SHP77 treated with DMSO at 0.1 percent for 48 hours (cell line): ENCODE data around the gene PHYKPL.
"Not testable (repeated sequence)": the region's sequence is repeated elsewhere in the genome, so short reads cannot be mapped to it uniquely, and the experiment has no call there.

Experiments used
- DNase-seq: peaks from one replicate; lab custom pipeline; 2025; lab: John Stamatoyannopoulos, UW

Gene PHYKPL

DNA sequence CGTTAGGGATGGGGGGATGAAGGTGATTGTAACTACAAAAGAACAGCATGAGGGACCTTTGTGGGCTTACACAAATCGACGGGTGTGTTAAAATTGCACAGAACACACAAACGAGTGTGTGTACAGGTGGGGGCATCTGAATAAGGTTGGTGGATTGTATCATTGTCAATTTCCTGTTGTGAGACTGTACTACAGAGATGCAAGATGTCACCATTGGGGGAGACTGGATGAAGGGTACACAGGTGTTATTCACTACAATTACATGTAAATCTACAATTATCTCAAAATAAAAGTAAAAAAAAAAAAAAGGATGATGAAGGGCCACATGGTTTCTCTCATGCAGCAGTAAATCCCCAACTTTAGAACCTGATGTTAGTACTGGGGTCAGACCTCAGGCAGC is 31.4 kb upstream of the PHYKPL start:
- no peak for DNase-seq

DNA sequence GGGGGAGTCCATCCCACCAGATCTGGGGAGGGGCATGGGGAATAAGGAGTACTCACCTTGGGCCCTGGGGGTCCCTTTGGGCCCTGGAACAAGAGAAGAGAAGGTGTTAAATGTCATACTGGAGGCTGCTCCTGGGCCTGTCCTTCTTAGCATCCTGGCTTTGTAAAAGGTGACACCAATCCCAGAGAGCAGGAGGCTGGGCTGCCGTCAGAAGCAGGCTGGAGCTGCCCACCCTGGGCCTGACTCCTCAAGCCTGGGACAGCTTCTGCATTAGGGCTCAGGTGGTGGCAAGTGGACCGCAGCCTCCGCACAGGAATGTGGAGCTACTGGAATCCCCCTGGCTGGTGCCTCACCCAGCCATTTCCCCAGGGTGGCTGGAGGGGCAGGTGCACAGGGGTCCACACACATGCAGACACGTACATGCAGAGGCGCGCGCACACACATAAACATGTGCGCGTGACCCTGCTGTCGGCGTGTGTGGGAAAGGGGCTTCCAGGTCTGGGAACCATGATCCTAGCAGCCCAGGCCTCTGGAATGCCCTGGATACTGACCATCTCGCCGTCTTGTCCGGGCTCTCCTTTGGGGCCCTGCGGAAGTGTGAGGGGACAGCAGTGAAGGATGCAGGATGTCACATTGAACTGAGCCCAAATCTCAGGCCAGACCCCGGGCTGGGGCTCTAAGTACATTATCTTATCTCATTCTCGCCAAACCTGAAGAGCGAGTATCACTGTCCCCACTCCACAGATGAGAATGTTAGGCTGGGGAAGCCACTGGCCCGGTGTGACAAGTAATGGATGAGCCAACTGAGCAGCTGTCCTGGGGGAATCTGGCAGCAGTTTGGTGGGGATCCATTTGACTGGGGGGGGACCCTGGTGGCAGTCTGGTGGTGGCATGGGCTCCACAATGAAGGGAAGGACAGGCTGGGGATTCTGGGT is 29.3 kb upstream of the PHYKPL start:
- no peak for DNase-seq

DNA sequence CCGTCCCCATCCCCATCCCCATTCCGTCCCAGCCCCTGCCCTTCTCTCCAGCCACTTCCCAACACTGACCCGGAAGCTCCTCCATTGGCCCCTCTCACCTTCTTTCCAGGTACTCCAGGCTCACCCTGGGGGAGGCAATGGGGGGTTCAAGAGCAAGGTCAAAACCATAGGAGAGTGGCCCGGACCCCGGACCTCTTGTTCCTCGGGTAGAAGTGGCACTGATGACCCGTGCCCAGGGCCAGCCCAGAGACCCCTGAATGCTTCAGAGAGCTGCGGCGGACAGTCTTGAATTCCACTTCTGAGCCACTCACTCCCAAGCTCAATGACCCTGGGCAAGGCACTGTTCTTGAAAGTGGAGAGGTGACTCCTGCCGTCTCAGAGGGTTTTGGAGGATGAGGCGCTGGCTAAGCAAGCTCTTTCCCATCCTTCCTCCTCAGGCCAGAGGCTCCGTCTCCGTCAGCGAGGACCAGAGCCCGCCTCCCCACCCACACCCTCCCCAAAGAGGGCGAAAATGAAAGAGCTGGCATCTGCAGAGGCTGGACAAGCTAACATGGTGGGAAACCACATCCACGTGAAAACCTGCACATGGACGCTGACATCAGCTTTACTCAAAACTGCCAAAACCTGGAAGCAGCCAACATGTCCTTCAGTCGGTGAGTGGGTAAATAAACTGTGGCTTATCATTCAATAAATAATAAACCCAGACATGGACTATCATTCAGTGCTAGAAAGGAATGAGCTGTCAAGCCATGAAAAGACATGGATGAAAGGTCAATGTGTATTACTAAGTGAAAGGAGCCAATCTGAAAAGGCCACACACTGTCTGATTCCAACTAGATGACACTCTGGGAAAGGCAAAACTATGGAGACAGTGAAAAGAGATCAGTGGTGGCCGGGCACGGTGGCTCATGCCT is 27.3 kb upstream of the PHYKPL start:
- no peak for DNase-seq

DNA sequence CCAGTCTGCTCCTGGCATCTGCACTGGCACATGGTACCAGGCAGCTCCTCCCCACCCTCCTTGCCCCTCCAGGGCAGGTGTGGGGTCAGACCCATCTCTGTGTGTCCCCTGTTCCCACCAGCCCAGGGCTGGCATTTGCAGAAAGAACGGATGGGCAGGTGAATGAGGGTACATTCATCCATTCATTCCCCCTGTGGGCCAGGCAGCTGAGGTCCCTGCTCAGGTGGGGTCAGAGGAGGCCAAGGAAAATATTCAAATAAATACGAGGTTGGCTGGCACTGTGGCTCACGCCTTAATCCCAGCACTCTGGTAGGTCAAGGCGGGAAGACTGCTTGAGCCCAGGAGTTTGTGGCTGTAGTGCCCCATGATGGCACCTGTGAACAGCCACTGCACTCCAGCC is 25.0 kb upstream of the PHYKPL start:
- DNase-seq = no peak

DNA sequence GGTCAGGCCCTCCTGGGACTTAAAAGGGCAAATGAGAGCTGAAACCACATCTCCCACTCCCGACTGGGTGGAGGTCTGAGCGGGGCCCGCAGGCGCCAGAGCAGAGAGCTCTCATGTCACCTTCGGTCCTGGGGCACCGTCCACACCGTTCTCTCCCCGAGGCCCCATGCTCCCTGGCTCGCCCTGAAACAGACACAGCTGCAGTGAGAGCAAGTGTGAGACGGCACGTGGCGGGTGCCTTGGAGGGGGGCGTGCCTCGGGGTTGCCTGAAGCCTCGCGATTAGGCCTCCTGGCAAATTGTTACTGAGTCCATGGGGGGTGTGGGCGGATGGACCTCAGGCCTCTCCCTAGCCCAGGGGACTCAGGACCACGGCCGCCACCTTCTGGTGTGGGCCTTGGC is 24.1 kb upstream of the PHYKPL start:
- no peak for DNase-seq

DNA sequence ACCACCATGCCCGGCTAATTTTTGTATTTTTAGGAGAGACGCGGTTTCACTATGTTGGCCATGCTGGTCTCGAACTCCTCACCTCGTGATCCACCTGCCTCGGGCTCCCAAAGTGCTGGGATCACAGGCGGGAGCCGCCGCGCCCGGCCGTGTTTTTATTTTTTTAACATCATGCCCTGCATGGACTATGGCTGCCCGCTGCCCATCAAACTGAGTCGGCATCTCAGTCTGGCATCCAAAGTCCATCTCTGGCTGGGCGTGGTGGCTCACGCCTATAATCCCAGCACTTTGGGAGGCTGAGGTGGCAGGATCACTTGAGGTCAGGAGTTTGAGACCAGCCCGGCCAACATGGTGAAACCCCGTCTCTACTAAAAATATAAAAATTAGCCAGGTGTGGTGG is 21.0 kb upstream of the PHYKPL start:
- DNase-seq = not testable (repeated sequence)

DNA sequence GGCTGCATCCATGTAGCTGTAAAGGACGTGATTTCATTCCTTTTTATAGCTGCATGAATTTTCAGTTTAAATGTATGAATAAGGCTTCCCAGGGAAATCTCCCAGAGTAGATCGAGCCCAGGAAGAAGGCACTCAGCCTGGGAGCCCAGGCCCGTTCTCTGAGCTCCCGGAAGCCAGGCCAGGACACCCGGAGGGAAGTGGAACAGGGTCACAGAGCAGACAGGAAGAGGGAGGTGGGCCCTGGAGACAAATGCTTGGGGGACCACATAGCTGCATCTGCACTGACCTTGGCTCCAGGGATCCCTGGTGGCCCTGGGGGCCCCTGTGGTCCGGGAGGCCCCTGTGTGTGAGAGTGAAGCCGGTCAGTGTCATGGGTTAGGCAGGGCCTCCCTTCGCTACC is 19.7 kb upstream of the PHYKPL start:
- no peak for DNase-seq

DNA sequence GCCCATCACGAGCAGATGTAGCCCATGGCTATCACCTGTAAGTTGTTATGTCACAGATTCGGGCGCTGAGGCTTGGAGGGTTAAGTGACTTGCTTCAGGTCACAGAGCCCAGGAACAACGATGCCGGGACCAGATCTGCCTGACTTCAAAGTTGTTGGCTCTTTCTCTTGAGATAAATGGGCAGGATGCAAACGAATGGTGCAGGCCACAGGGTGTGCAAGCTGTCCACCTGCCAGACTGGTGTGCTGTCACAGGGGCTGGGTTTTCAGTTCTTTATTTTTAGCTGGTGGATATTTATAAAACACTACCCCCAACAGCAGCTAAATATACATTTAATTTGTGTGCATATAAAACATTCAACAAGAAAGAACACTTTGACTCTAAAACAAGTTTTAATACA is 17.7 kb upstream of the PHYKPL start:
- no peak for DNase-seq

DNA sequence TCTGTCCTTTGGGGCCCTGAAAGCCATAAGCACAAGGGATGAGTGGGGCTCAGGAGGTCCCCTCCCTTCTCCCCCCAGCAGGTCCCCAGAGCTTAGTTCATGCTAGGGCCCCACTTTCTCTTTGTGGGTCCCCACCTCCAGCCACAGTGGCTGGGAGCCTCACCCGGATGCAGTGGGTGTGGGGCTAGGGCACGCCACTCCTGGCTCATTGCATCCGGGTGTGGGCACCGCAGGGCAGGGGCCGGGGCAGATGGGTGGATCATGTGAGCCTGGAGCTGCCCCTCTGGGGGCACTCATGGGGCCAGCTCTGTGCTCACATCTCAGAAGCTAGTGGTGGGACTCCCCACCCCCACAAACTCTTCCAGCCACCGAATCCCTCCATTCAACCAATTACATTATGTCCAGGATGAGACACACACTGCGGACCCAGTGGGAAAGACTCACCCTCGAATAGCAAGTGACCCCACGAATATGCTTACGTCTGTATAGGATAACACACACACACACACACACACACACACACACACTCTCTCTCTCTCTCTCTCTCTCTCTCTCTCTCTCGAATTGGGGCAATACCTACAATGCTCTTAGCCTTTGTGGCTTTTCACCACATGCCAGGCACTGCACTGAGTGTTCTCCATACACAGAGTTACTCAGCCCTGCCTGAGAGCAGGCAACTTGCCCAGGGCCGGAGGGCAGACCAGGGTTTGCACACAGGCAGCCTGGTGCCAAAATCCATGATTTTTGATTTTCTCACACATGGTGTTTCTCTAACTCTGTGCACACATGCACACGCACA is 16.8 kb upstream of the PHYKPL start:
- no peak for DNase-seq

DNA sequence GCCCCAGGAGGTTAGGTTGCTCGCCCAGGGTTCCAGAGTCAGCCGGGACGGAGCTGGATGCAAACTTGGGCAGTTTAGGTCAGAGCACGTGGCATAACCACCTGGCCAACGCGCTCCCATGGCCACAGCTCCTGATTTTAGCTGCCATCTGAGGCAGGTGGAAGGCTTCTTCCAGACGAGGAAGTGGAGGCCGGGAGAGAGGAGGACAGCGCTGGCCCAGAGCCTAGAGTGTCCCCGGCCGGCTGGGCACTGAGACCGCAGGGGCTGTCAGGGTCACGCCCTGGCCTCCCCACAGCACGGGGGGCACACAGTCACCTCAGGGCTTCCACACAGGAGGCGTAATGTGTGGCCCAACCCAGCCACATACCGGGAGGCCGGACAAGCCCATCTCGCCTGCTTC is 16.1 kb upstream of the PHYKPL start:
- no peak for DNase-seq

DNA sequence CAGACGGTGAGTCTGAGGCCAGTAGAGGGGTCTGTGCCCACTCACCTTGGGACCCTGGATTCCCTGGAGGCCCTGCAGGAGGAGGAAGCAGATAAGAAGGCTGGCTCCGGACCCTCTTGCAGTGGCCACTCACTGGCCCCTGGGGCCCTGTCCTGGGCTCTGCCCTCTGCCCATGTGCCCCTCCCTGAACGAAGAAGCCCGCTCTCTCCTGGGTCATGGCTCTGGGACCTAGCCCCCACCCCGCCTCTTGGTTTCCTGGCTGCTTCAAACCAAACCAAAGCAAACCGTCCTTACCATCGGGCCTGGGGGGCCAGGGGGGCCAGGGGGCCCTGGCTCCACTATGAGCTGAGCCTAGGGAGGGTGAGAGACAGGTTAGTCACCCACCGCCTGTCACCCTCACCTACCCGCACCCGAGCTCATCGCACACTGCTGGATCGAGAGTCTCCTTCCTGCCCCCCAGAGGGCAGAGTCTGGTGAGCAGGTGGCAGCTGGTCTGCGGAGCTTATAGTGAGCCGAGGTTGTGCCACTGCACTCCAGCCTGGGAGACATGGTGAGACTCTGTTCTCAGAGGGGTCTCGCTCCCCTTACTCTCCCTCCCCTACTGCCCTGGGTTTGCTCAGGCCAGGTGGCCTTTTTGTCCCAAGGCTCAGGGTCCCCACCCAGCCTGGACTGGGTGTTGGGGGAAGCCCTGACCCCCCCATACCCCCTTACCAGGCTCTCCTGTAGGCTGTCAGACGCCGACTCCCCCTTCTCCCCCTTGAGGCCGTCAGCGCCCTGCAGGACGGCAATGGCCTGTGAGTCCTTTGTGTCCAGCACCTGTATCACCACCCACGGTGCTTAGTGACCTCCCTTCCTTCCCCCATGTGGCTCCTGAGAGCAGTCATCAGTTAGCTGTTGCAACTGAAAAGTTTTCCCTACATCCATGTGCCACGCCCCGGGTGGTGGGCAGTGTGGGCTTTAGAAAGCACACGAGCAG is 15.2 kb upstream of the PHYKPL start:
- no peak for DNase-seq

DNA sequence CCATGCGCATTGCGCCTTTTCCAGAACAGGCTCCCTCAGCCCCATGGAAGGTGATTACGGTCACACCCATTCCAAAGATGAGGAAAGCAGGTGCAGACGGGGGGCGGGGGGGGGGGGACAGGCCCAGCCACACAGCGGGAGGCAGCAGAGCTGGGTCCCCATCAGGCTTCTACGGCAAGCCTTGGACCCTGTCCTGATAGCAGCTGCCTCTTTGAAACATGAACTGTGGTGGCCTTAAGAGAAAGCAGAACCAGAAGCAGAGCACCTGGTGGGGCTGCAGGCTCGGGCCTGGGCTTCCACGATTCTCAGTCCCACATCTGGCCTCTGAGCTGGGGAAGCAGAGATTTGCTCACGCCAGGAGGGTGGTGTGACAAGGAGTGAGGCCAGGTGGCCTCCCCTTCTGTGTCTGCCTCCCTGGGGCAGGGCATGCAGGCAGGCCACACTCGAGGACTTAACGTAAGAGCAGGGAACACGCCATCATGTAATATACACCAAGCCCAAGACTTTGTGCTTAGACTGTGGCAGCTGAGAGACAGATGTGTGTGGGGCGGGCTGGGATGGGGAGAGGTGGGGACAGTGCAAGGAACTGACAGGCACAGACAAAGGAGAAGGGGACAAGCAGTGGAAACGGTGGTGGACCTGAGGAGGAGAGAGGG is 14.2 kb upstream of the PHYKPL start:
- no peak for DNase-seq

DNA sequence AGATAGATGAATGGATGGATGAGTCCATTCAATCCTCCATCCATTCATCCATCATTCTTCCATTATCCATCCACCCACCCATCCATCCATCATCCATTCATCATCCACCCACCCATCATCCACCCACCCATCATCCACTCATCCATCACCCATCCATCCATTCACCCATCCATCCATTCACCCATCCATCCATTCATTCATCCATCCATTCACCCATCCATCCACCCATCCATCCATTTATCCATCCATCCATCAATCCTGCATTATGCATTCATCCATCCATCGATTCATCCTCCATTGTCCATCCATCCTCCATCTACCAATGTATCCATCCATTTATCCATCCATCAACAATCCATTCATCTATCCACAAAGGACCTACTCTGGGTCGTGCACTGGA is 12.8 kb upstream of the PHYKPL start:
- no peak for DNase-seq

DNA sequence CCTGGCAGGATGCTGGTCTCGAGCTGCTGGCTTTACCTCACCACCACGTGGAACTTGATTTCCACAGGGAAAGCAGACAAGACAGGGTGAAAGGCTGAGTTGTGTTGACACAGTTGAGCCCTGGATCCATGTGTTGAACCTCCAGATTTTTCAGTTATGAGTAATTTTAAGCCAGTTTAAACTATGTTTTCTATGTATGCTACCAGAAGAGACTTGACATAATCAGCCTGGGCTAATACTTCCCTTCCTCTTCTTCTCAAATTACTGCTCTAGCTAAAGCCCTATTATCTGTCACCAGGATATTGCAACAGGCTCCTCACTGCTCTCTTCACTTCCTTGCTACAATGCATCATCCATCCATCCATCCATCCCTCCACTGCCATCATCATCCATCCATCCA is 12.0 kb upstream of the PHYKPL start:
- no peak for DNase-seq

DNA sequence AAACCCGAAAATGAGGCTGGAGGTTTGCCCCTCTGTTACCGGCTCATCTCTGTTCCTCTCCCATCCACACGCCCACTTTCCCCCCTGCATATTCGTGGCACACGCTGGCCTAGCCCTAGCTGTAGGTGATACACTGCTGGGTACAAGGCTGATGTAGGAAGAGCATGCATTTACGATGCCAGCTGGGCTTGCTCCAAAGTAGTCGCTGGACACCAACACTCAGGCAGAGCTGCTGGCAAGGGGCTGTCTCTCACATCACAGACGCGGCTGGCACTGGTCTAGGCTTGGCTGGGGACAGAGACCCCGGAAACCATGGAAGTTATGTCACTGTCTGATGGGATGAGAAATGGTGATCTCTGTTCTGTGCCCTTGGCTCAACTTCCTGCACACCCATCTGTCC is 9.8 kb upstream of the PHYKPL start:
- DNase-seq = no peak

DNA sequence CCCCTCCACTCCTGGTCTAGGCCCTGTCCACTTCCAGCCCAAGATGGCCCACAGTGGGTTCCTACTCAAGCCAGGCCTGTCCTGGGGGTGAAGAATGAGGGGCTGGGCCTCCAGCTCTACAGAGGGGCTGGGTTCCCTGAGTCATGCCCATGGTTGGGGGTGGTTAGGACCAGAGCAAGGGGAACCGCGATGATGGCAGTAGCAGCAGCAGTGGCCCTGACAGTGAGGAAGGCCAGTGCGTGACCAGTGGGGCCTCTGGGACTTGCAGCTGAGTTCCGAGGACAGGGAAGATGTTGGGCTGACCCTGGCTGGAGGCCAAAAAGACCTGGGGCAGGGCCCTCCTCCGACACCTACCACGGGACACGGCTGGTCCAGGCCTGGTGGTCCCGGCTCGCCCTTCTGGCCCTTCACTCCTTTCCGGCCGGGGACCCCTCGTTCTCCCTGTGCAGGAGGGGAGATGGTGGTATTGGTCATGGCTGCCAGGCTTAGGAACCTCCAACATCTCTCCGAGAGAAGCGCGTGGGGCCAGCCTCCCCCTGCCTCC is 9.2 kb upstream of the PHYKPL start:
- DNase-seq = no peak

DNA sequence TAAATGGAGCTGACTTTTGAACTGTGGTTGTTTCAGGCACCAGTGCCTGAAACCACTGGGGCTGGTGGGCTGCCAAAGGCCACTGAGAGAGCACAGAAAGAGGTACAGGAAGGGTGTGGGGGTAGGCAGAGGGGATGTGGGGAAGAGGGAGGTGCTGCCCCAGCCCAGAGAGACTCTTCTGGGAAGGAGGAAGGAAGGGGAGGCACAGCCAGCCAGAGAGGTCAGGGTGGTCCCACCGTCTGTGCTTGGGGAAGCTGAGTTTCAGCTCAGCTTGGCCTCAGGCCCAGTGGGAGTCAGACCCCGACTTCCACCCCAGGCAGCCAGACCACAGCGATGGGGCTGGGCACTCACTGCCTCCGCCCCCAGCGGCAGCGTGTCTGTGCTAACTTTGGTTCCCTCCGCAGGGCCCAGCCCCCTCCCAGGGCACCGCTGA is 8.6 kb upstream of the PHYKPL start:
- no peak for DNase-seq

DNA sequence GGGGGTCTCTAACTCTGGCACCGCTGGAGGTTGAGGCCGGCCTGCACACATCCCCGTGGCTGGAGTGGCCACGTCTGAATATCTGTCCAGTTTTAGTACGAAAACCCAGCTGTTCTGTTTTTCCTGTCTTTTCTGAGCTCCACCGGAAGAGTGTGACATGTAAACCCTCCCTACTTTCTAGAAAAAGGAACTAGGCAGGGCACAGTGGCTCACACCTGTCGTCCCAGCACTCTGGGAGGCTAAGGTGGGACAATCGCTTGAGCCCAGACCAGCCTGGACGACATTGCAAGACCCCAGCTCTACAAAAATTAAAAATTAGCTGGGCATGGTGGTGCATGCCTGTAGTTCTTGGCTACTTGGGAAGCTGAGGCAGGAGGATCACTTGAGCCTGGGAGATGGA is 8.2 kb upstream of the PHYKPL start:
- DNase-seq = no peak

DNA sequence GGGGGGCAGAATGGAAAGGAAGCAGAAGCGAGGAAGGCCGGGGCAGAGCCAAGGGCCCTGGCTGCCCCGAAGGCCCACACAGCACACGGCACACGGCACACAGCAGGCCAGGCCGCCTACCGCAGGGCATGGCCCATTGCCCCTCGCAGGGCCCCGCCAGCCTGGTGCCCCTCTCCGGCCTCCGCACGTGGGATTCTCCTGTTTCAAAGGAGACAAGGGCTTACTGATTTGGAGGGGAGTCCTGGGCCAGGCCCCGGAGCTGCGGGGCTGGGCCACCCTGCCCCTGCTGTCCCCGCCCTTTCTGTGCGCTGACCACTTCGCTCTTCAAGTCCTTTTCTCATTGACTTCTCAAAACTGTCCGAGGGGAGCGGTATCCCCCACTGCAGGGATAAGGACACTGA is 7.7 kb upstream of the PHYKPL start:
- DNase-seq = no peak

DNA sequence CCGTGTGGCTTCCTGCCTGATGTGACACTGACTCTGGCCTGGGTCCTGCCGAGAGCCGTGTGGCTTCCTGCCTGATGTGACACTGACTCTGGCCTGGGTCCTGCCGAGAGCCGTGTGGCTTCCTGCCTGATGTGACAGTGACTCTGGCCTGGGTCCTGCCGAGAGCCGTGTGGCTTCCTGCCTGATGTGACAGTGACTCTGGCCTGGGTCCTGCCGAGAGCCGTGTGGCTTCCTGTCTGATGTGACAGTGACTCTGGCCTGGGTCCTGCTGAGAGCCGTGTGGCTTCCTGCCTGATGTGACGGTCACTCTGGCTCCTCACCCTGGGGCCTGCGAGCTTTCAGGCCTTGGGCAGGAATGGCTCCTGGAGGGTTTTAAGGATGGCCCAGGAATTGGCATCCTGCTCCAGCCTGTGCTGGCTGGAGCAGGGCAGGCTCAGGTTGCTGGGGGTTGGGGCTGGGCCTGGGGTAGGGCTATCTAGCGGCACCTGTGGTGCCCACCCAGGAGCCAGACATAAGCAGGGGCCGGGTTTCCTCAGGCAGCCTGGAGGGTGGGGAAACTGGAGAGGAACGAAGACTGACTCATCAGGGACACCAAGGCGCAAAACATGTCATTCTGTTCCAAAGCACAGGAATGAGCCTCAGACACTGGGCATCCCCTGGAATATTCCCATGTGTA is 7.2 kb upstream of the PHYKPL start:
- not testable (repeated sequence) for DNase-seq
